Osteoblast (primary cell): ENCODE measurements around the gene CLK2. TPM values are rescaled to one million over a fixed set of nuclear protein-coding genes. Genes with fewer than 3 reads are reported as not detected.

Source experiments
- DNase-seq: peaks from one replicate; pipeline ENCODE4 v3.0.0; 2011; ENCODE audit warnings: low spot score, mixed read lengths; ENCODE audit not compliant: insufficient read length; ENCODE audit errors: missing footprints
- H2AFZ ChIP-seq: 2 replicates; pipeline ENCODE4 v1.6.0; 2011; ENCODE audit warnings: mild to moderate bottlenecking, low read length
- H3K27ac ChIP-seq: 2 replicates; pipeline ENCODE4 v1.5.1; 2011; ENCODE audit warnings: mild to moderate bottlenecking, low read depth, low read length, moderate library complexity
- H3K27me3 ChIP-seq: 2 replicates; pipeline ENCODE4 v1.6.0; 2012; ENCODE audit warnings: mild to moderate bottlenecking, control low read depth, inconsistent platforms, low read length, moderate library complexity; ENCODE audit not compliant: insufficient read depth
- H3K36me3 ChIP-seq: 2 replicates; pipeline ENCODE4 v1.5.1; 2011; ENCODE audit warnings: mild to moderate bottlenecking, low read length, control low read depth, moderate library complexity; ENCODE audit not compliant: insufficient read depth
- H3K4me1 ChIP-seq: 2 replicates; pipeline ENCODE4 v1.5.1; 2011; ENCODE audit warnings: mild to moderate bottlenecking, low read length, control low read depth, moderate library complexity; ENCODE audit not compliant: insufficient read depth
- H3K4me2 ChIP-seq: 2 replicates; pipeline ENCODE4 v1.6.0; 2011; ENCODE audit warnings: mild to moderate bottlenecking, low read length; ENCODE audit not compliant: insufficient read depth
- H3K4me3 ChIP-seq: fragments of 200-600 bp; sonication (generic); 3 replicates; pipeline ENCODE4 v1.5.1; 2012; ENCODE audit warnings: mild to moderate bottlenecking, low read length, inconsistent platforms; ENCODE audit not compliant: insufficient read depth
- H3K79me2 ChIP-seq: 2 replicates; pipeline ENCODE4 v1.6.0; 2012; ENCODE audit warnings: mild to moderate bottlenecking, low read length, control low read depth, inconsistent platforms; ENCODE audit not compliant: insufficient read depth
- H3K9me3 ChIP-seq: 2 replicates; pipeline ENCODE4 v1.5.1; 2011; ENCODE audit warnings: low read depth, low read length, control low read depth
- H4K20me1 ChIP-seq: 2 replicates; pipeline ENCODE4 v1.6.0; 2012; ENCODE audit warnings: mild to moderate bottlenecking, low read length, control low read depth; ENCODE audit not compliant: insufficient read depth
- total RNA-seq: library from RNA; depleted of rRNA; stranded (reverse); fragments of >200 nt; gene quantifications from 2 replicates; pipeline ENCODE4 v1.2.3, GENCODE V29; 2012
- TF ChIP-seq, protein P1 (sequence below): IDR thresholded peaks from 2 replicates; pipeline ENCODE4 v1.5.1; 2011; ENCODE audit warnings: mild to moderate bottlenecking, low read depth, low read length, moderate library complexity; ENCODE audit errors: extremely low read depth

Gene CLK2
- total RNA-seq, 1 donor = 17.4 TPM

DNA sequence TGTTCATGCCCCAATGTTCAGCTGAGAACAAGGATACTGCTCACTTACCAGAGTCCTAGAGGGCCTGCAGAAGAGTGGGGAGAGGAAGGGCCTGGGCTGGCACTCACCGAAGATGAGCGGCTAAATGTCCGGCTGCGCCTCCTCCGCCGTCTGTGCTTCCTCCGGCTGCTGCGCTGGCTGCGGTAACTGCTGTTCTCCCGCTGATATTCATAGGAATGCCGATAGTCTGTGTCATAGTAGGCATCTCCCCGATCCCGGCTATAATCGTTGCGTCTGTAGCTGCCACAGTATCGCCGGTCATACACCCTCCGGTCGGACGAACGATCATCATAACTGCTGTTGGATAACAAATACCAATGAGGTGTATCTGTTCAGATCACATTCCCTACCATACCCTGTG is 3.9 kb downstream of the CLK2 start:
- H3K4me2 ChIP-seq = no peak overlapping the region
- no peak overlapping the region for H2AFZ ChIP-seq
- DNase-seq = no peak
- no peaks in the 10 kb centered on the region for H3K9me3 ChIP-seq
- H3K27ac ChIP-seq = no peak overlapping the region
- TF ChIP-seq, protein P1, sequence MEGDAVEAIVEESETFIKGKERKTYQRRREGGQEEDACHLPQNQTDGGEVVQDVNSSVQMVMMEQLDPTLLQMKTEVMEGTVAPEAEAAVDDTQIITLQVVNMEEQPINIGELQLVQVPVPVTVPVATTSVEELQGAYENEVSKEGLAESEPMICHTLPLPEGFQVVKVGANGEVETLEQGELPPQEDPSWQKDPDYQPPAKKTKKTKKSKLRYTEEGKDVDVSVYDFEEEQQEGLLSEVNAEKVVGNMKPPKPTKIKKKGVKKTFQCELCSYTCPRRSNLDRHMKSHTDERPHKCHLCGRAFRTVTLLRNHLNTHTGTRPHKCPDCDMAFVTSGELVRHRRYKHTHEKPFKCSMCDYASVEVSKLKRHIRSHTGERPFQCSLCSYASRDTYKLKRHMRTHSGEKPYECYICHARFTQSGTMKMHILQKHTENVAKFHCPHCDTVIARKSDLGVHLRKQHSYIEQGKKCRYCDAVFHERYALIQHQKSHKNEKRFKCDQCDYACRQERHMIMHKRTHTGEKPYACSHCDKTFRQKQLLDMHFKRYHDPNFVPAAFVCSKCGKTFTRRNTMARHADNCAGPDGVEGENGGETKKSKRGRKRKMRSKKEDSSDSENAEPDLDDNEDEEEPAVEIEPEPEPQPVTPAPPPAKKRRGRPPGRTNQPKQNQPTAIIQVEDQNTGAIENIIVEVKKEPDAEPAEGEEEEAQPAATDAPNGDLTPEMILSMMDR = no peak
- H3K79me2 ChIP-seq = peaks cover 39% of the 10 kb centered on the region
- H3K4me3 ChIP-seq = no peak overlapping the region
- H4K20me1 ChIP-seq = peaks cover 9% of the 10 kb centered on the region
- peaks cover 7% of the 10 kb centered on the region for H3K4me1 ChIP-seq
- peaks cover 66% of the 10 kb centered on the region for H3K36me3 ChIP-seq
- no peaks in the 10 kb centered on the region for H3K27me3 ChIP-seq

DNA sequence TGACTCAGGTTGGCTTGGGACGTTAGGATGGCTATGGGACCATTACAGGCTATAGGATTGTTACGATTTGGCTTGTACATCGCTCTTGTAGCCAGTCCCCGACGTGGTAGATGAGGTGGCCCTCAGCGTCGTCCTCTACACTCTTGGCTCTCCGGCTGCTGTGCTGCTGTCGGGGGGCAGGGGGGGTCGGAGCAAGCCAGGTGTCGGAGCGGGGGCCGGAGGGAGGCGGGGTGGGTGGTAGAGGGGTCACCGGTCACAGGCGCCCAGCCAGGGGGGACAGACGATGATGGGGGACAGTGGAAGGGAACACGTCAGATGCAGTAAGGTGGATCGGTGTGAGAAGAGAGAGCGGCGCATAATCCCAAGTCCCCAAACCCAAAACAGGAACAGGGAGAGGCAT is 4.7 kb downstream of the CLK2 start:
- H3K9me3 ChIP-seq = no peaks in the 10 kb centered on the region
- no peak overlapping the region for H3K4me2 ChIP-seq
- DNase-seq = no peak
- H3K79me2 ChIP-seq = peaks cover 36% of the 10 kb centered on the region
- H3K4me1 ChIP-seq = peaks cover 5% of the 10 kb centered on the region
- TF ChIP-seq, protein P1 = no peak
- peaks cover 9% of the 10 kb centered on the region for H4K20me1 ChIP-seq
- no peaks in the 10 kb centered on the region for H3K27me3 ChIP-seq
- no peak overlapping the region for H3K4me3 ChIP-seq
- no peak overlapping the region for H2AFZ ChIP-seq
- no peak overlapping the region for H3K27ac ChIP-seq
- peaks cover 74% of the 10 kb centered on the region for H3K36me3 ChIP-seq

DNA sequence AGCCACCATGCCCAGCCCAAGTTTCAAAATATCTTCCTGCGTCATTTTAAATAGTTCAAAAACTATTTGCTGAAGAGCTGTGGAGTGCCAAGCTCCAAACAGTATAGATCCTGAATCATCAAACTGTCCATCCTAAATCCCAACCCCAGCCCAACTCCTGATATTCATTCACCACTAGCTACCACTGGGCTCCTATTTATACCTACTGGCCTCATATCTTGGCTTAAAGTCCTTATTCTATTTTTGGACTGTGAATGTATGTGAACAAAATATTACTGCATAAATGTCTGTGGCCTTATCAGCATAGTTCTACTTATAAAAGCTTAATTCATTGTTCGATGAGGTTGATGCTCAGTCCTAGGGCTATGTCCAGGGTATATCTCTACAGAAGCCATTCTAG is 5.9 kb downstream of the CLK2 start:
- H3K4me3 ChIP-seq = no peak overlapping the region
- H3K27ac ChIP-seq = no peak overlapping the region
- peaks cover 83% of the 10 kb centered on the region for H3K36me3 ChIP-seq
- H3K27me3 ChIP-seq = no peaks in the 10 kb centered on the region
- H3K9me3 ChIP-seq = no peaks in the 10 kb centered on the region
- DNase-seq = peak; percentile 45
- TF ChIP-seq, protein P1 = no peak
- H2AFZ ChIP-seq = no peak overlapping the region
- H3K4me2 ChIP-seq = no peak overlapping the region
- peaks cover 28% of the 10 kb centered on the region for H3K79me2 ChIP-seq
- H4K20me1 ChIP-seq = peaks cover 6% of the 10 kb centered on the region
- H3K4me1 ChIP-seq = peaks cover 7% of the 10 kb centered on the region

DNA sequence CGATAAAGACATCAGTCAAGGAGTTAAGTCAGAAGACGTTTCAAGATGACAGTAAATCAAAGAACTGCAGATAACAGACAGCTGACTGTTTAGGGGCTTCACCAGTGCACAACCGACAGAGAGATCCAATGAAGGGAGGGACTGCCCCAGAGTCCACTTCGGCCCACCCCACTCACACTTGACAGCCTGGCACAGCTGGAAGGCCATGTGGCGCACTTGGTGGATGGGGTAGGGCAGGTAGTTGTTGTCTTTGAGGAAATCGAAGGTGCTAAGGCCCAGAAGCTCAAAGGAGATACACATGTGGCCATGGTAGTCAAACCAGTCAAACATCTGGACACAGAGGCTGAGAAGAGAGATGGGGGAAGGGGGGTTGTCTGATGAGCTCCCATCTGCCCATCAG is 6.8 kb downstream of the CLK2 start:
- no peaks in the 10 kb centered on the region for H3K27me3 ChIP-seq
- H2AFZ ChIP-seq = no peak overlapping the region
- H3K4me3 ChIP-seq = no peak overlapping the region
- peaks cover 25% of the 10 kb centered on the region for H3K79me2 ChIP-seq
- no peak overlapping the region for H3K27ac ChIP-seq
- peaks cover 81% of the 10 kb centered on the region for H3K36me3 ChIP-seq
- DNase-seq = peak; percentile 71
- no peaks in the 10 kb centered on the region for H3K9me3 ChIP-seq
- peaks cover under 1% of the 10 kb centered on the region for H4K20me1 ChIP-seq
- peaks cover 6% of the 10 kb centered on the region for H3K4me1 ChIP-seq
- TF ChIP-seq, protein P1 = no peak
- H3K4me2 ChIP-seq = no peak overlapping the region
